B cell (primary cell): ENCODE measurements around the gene C1orf174. TPM values are rescaled to one million over a fixed set of nuclear protein-coding genes. Genes with fewer than 3 reads are reported as not detected.
A peak's percentile ranks its signal among the peaks of the same experiment; 100 is the strongest.

Source experiments
- ATAC-seq: fragments of 200-7000 bp; cut with Tn5 transposase; one replicate; pipeline ENCODE4 v1.10.0; 2021; ENCODE audit warnings: low read depth, mild to moderate bottlenecking, moderate number of reproducible peaks, moderate library complexity
- CTCF ChIA-PET: fragments of 350-600 bp; sonication (Branson Sonifier 250); formaldehyde crosslinking; loops from one replicate; lab custom pipeline; 2021; ENCODE audit warnings: antibody characterized with exemption, inconsistent platforms; lab: Charles Lee
- POLR2A ChIA-PET: fragments of 350-600 bp; sonication (Branson Sonifier 250); formaldehyde crosslinking; loops from one replicate; lab custom pipeline; 2021; ENCODE audit warnings: antibody characterized with exemption; lab: Charles Lee
- DNase-seq: peaks from one replicate; pipeline ENCODE4 v3.0.0; 2013
- H2AFZ ChIP-seq: 2 replicates; pipeline ENCODE4 v1.6.1; 2012; ENCODE audit warnings: mild to moderate bottlenecking, low read depth, low read length; ENCODE audit not compliant: insufficient read depth, poor library complexity, severe bottlenecking
- H3K27ac ChIP-seq, 2 donors: 1 replicate in 1 of 2; 2 replicates in 1 of 2; pipeline ENCODE4 v1.5.1; 2012 to 2013; ENCODE audit warnings: low read length in 2 of 2, mild to moderate bottlenecking in 2 of 2, moderate library complexity in 1 of 2
- H3K27me3 ChIP-seq, 4 experiments: fragments of 200-600 bp in 1 of 4; sonication (generic) in 1 of 4; replicated peaks in 1 of 4; 1 replicate in 2 of 4; 2 replicates in 2 of 4; pipeline versions ENCODE4 v1.6.1 to v1.7.0; 2013 to 2016; ENCODE audit warnings: low read length in 3 of 4, mild to moderate bottlenecking in 2 of 4, mixed read lengths in 1 of 4, moderate library complexity in 1 of 4; ENCODE audit not compliant: insufficient read depth in 4 of 4, control insufficient read depth in 3 of 4; ENCODE audit errors: control extremely low read depth in 1 of 4
- H3K36me3 ChIP-seq, 2 experiments: replicated peaks in 1 of 2; 1 replicate in 1 of 2; 2 replicates in 1 of 2; pipeline versions ENCODE4 v1.6.1 to v1.7.1; 2013; ENCODE audit warnings: low read length in 1 of 2; ENCODE audit not compliant: insufficient read depth in 2 of 2, control insufficient read depth in 1 of 2; ENCODE audit errors: control extremely low read depth in 1 of 2, extremely low read depth in 1 of 2
- H3K4me1 ChIP-seq, 2 donors: fragments of 200-600 bp in 1 of 2; sonication (generic) in 1 of 2; 1 replicate in 1 of 2; 2 replicates in 1 of 2; pipeline versions ENCODE4 v1.5.1 to v1.6.1; 2013 to 2017; ENCODE audit warnings: low read length in 2 of 2; ENCODE audit not compliant: control insufficient read depth in 2 of 2, insufficient read depth in 2 of 2
- H3K4me2 ChIP-seq: replicated peaks from 2 replicates; pipeline ENCODE3; 2012; ENCODE audit warnings: mild to moderate bottlenecking, low read depth, low read length; ENCODE audit not compliant: poor library complexity, severe bottlenecking
- H3K4me3 ChIP-seq, 5 experiments: fragments of 200-600 bp in 1 of 5; sonication (generic) in 1 of 5; 1 replicate in 3 of 5; 2 replicates in 2 of 5; pipeline versions ENCODE4 v1.5.1 to v1.7.0; 2011 to 2016; ENCODE audit warnings: low read length in 4 of 5, mild to moderate bottlenecking in 4 of 5, low read depth in 2 of 5, control low read depth in 1 of 5, moderate library complexity in 1 of 5; ENCODE audit not compliant: insufficient read depth in 1 of 5; ENCODE audit errors: control extremely low read depth in 1 of 5, extremely low read depth in 1 of 5
- H3K79me2 ChIP-seq: fragments of 200-600 bp; sonication (generic); one replicate; pipeline ENCODE4 v1.6.0; 2016; ENCODE audit warnings: low read length; ENCODE audit not compliant: control insufficient read depth, insufficient read depth
- H3K9ac ChIP-seq: fragments of 200-600 bp; sonication (generic); 2 replicates; pipeline ENCODE4 v1.6.1; 2017; ENCODE audit warnings: mild to moderate bottlenecking, low read length, moderate library complexity
- H3K9me3 ChIP-seq, 3 donors: one replicate each; pipeline versions ENCODE4 v1.6.1 to v1.7.1; 2013; ENCODE audit warnings: low read length in 2 of 3; ENCODE audit not compliant: control insufficient read depth in 2 of 3, insufficient read depth in 1 of 3; ENCODE audit errors: control extremely low read depth in 1 of 3
- H4K20me1 ChIP-seq: 2 replicates; pipeline ENCODE4 v1.6.0; 2012; ENCODE audit warnings: mild to moderate bottlenecking, low read length; ENCODE audit not compliant: insufficient read depth, control insufficient read depth, poor library complexity, severe bottlenecking
- H3K27ac Mint-ChIP-seq: one replicate; pipeline ENCODE4 v1.8.0; 2021; ENCODE audit warnings: mixed read lengths
- H3K27me3 Mint-ChIP-seq: one replicate; pipeline ENCODE4 v1.8.0; 2021; ENCODE audit warnings: mixed read lengths
- H3K4me1 Mint-ChIP-seq: one replicate; pipeline ENCODE4 v1.8.0; 2021; ENCODE audit warnings: mixed read lengths
- H3K4me3 Mint-ChIP-seq: one replicate; pipeline ENCODE4 v1.8.0; 2021; ENCODE audit warnings: mixed read lengths
- H3K9me3 Mint-ChIP-seq: one replicate; pipeline ENCODE4 v1.8.0; 2022; ENCODE audit warnings: mixed read lengths; ENCODE audit not compliant: insufficient read depth
- EZH2 ChIP-seq: IDR thresholded peaks from 2 replicates; pipeline ENCODE4 v1.6.1; 2012; ENCODE audit warnings: borderline replicate concordance, low read depth, mild to moderate bottlenecking, moderate library complexity, low read length; ENCODE audit not compliant: insufficient read depth, poor library complexity, severe bottlenecking
- WGBS: methylation state at CpG from one replicate; pipeline ENCODE4 v1.1.5; 2013; ENCODE audit warnings: missing lambda C conversion rate; ENCODE audit not compliant: insufficient coverage; 5-methylcytosine and 5-hydroxymethylcytosine counted together
- intact Hi-C: fragments of 100-400 bp; cut with micrococcal nuclease; formaldehyde crosslinking; loops from one replicate; pipeline ENCODE4 v1.10.0; 2022
- polyA plus RNA-seq: library from polyadenylated mRNA; depleted of rRNA; stranded (reverse); fragments of >200 nt; gene quantifications from 2 replicates; pipeline ENCODE4 v1.2.3, GENCODE V29; 2012
- total RNA-seq, 2 donors: library from RNA; stranded (reverse); fragments of 120-200 nt in 1 of 2; gene quantifications; 1 replicate in 1 of 2; 2 replicates in 1 of 2; pipeline versions ENCODE4 v1.2.3 to v1.2.4, GENCODE V29; 2013 to 2022
- TF ChIP-seq, protein P1 (sequence below): fragments of 200-600 bp; IDR thresholded peaks from one replicate; pipeline ENCODE4 v1.8.0; 2022; ENCODE audit warnings: antibody characterized with exemption, mild to moderate bottlenecking

Gene C1orf174
- total and polyA plus RNA-seq, 2 donors (not counting 1 experiment from before 2014, with no cell fraction given), result 33.2 to 49.8 TPM

GRCh38 chr1:3868464-3869006 is 31.5 kb downstream of the C1orf174 start:
- peaks cover 0 to 54% of the 10 kb centered on the region in 2 experiments for H3K36me3 ChIP-seq
- ATAC-seq, result no peak
- peaks cover 0 to 6% (median 0%) of the 10 kb centered on the region in 3 donors for H3K9me3 ChIP-seq
- H3K4me2 ChIP-seq, result no peak overlapping the region
- H3K4me3 Mint-ChIP-seq, result no peak overlapping the region
- peak overlapping the region; percentile 29 for H3K27ac Mint-ChIP-seq
- intact Hi-C loops, result no loop called here
- no peaks in the 10 kb centered on the region for H3K27me3 Mint-ChIP-seq
- WGBS, result 89% methylated on average over 12 of the region's 13 CpGs
- peaks cover 4% of the 10 kb centered on the region for H3K79me2 ChIP-seq
- no peak overlapping the region for H3K4me3 ChIP-seq
- TF ChIP-seq, protein P1, sequence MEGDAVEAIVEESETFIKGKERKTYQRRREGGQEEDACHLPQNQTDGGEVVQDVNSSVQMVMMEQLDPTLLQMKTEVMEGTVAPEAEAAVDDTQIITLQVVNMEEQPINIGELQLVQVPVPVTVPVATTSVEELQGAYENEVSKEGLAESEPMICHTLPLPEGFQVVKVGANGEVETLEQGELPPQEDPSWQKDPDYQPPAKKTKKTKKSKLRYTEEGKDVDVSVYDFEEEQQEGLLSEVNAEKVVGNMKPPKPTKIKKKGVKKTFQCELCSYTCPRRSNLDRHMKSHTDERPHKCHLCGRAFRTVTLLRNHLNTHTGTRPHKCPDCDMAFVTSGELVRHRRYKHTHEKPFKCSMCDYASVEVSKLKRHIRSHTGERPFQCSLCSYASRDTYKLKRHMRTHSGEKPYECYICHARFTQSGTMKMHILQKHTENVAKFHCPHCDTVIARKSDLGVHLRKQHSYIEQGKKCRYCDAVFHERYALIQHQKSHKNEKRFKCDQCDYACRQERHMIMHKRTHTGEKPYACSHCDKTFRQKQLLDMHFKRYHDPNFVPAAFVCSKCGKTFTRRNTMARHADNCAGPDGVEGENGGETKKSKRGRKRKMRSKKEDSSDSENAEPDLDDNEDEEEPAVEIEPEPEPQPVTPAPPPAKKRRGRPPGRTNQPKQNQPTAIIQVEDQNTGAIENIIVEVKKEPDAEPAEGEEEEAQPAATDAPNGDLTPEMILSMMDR, result no peak
- TF ChIP-seq EZH2, result no peak
- H2AFZ ChIP-seq, result no peak overlapping the region
- CTCF ChIA-PET, result no interaction called here
- no peaks in the 10 kb centered on the region for H3K4me1 ChIP-seq
- H3K9ac ChIP-seq, result no peak overlapping the region
- H3K27me3 ChIP-seq, result no peaks in the 10 kb centered on the region
- POLR2A ChIA-PET, result no interaction called here
- no peaks in the 10 kb centered on the region for H3K4me1 Mint-ChIP-seq
- no peak overlapping the region for H3K27ac ChIP-seq
- H4K20me1 ChIP-seq, result peaks cover 5% of the 10 kb centered on the region
- H3K9me3 Mint-ChIP-seq, result no peaks in the 10 kb centered on the region
- DNase-seq, result no peak

DNA sequence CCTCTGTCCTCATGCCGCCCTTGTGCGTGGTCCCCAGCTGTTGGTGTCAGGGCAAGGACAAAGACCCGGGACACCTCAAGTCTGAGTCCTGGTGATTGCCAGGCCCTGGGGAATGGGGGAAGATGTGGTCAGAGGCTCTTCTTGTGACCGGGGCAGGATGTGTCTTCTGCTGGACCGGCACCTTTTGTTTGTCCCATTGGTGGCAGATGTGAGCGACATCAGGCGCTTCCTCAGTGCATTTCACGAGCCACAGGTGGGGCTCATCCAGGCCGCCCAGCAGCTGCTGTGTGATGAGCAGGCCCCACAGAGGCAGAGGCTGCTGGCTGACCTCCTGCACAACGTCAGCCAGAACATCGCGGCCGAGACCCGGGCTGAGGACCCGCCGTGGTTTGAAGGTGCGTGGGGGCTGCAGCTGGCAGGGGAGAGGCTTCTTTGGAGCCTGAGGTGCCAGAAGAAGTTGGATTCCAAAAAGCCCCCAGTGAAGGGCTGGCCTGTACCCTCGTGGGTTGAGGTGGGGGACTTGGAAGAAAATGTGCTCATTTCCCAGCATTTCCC is 34.4 kb downstream of the C1orf174 start:
- H3K27me3 ChIP-seq, result no peaks in the 10 kb centered on the region
- intact Hi-C loops, result no loop called here
- ChIA-PET CTCF (no interaction called here), POLR2A (no interaction called here)
- Mint-ChIP-seq H3K27ac (no peak overlapping the region), H3K27me3 (no peaks in the 10 kb centered on the region), H3K4me1 (no peaks in the 10 kb centered on the region), H3K4me3 (no peak overlapping the region), H3K9me3 (no peaks in the 10 kb centered on the region)
- DNase-seq, result no peak
- no peak for TF ChIP-seq EZH2
- TF ChIP-seq, protein P1, result no peak
- no peak overlapping the region for H2AFZ ChIP-seq
- H3K4me2 ChIP-seq, result no peak overlapping the region
- no peak overlapping the region for H3K9ac ChIP-seq
- H3K79me2 ChIP-seq, result peaks cover 12% of the 10 kb centered on the region
- peaks cover 0 to 6% (median 0%) of the 10 kb centered on the region in 3 donors for H3K9me3 ChIP-seq
- no peaks in the 10 kb centered on the region for H3K4me1 ChIP-seq
- 95% methylated on average over 12 of the region's 18 CpGs for WGBS
- ATAC-seq, result no peak
- H3K4me3 ChIP-seq, result no peak overlapping the region
- no peak overlapping the region for H3K27ac ChIP-seq
- peaks cover 17% of the 10 kb centered on the region for H4K20me1 ChIP-seq
- peaks cover 2 to 42% of the 10 kb centered on the region in 2 experiments for H3K36me3 ChIP-seq
